HG03135 (cell line): ENCODE results near the gene PCDHGB5.
A peak's percentile ranks its signal among the peaks of the same experiment; 100 is the strongest.
"Not testable (repeated sequence)": the region's sequence is repeated elsewhere in the genome, so short reads cannot be mapped to it uniquely, and the experiment has no call there.

Experiments
- ATAC-seq: cut with Tn5 transposase; IDR thresholded peaks from one replicate; pipeline ENCODE4 v1.9.1; 2021; ENCODE audit warnings: mild to moderate bottlenecking, moderate library complexity; ENCODE audit not compliant: unreplicated experiment

The PCDHGB5 gene

DNA sequence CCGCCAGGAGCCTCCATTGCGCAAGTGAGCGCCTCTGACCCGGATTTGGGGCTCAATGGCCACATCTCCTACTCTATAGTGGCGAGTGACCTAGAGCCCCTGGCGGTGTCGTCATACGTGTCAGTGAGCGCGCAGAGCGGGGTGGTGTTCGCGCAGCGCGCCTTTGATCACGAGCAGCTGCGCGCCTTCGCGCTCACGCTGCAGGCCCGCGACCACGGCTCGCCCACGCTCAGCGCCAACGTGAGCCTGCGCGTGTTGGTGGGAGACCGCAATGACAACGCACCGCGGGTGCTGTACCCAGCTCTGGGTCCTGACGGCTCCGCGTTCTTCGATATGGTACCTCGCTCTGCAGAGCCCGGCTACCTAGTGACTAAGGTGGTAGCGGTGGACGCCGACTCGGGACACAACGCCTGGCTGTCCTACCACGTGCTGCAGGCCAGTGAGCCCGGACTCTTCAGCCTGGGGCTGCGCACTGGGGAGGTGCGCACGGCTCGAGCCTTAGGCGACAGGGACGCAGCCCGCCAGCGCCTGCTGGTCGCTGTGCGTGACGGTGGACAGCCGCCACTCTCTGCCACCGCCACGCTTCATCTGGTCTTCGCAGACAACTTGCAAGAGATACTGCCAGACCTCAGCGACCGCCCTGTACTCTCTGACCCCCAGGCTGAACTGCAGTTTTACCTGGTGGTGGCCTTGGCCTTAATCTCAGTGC lies 12.0 kb downstream of the PCDHGB5 start:
- ATAC-seq, result no peak

DNA sequence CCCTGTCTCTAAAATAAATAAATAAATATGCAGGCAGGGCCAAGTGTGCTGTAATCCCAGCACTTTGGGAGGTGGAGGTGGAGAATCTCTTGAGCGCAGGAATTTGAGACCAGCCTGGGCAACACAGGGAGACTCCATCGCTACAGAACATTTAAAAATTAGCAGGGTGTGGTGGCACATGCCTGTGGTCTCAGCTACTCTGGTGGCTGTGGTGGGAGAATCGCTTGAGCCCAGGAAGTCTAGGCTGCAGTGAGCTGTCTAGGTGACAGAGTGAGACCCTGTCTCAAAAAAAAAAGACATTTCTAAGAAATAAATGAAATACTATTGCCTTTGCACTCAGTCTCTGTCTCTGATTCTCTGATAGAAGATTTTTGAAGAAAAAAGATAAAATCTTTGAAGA lies 13.8 kb downstream of the PCDHGB5 start:
- ATAC-seq, result no peak

DNA sequence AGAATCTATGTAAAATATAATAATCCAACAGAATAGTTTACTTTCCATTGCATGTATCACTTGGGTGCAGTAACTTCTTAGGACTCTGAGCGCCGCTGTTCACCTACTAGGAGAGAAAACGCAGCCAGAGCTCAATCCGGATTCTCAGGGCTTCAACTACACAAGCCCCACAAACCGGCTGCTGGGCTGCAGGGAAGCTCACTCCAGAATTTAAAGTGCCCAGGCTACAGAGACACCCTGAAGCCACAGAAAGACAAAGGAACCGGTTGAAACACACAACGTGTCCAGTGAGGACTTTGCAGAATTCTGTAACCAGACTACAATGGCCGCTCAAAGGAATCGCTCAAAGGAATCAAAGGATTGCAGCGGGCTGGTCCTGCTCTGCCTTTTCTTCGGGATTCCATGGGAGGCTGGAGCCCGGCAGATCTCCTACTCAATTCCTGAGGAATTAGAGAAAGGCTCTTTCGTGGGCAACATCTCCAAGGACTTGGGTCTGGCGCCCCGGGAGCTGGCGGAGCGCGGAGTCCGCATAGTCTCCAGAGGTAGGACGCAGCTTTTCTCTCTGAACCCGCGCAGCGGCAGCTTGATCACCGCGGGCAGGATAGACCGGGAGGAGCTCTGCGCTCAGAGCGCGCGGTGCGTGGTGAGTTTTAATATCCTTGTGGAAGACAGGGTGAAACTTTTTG lies 15.2 kb downstream of the PCDHGB5 start, which contains the start of gene PCDHGA10:
Gene PCDHGA10 (plus strand): TSS at position 134 of the 686 bp plus-strand sequence. CDS start 189 bp downstream, at position 323.
- ATAC-seq, result peak; percentile 63

DNA sequence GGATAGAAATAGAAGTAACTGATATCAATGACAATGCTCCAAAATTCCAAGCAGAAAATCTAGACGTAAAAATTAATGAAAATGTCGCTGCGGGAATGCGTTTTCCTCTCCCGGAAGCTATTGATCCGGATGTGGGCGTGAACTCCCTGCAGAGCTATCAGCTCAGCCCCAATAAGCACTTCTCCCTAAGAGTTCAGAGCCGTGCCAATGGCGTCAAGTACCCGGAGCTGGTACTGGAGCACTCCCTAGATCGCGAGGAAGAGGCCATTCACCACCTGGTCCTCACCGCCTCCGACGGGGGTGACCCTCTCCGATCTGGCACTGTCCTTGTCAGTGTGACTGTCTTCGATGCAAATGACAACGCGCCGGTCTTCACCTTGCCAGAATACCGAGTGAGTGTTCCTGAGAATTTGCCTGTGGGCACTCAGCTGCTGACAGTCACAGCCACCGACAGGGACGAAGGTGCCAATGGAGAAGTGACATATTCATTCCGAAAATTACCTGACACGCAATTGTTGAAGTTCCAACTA lies 15.9 kb downstream of the PCDHGB5 start:
- no peak for ATAC-seq

DNA sequence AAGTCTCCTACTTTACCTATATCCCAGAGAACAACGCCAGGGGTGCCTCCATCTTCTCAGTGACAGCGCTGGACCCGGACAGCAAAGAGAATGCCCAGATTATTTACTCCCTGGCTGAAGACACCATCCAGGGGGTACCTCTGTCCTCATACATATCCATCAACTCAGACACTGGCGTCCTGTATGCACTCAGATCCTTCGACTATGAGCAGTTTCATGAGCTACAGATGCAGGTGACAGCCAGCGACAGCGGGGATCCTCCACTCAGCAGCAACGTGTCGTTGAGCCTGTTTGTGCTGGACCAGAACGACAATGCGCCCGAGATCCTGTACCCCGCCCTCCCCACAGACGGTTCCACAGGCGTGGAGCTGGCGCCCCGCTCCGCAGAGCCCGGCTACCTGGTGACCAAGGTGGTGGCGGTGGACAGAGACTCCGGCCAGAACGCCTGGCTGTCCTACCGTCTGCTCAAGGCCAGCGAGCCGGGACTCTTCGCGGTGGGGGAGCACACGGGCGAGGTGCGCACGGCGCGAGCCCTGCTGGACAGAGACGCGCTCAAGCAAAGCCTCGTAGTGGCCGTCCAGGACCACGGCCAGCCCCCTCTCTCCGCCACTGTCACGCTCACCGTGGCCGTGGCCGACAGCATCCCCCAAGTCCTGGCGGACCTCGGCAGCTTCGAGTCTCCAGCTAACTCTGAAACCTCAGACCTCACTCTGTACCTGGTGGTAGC lies 17.0 kb downstream of the PCDHGB5 start:
- not testable (repeated sequence) for ATAC-seq

DNA sequence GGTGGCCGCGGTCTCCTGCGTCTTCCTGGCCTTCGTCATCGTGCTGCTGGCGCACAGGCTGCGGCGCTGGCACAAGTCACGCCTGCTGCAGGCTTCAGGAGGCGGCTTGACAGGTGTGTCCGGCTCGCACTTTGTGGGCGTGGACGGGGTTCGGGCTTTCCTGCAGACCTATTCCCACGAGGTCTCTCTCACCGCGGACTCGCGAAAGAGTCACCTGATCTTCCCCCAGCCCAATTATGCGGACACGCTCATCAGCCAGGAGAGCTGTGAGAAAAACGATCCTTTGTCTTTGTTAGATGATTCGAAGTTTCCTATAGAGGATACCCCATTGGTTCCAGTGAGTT lies 17.5 kb downstream of the PCDHGB5 start:
- not testable (repeated sequence) for ATAC-seq

DNA sequence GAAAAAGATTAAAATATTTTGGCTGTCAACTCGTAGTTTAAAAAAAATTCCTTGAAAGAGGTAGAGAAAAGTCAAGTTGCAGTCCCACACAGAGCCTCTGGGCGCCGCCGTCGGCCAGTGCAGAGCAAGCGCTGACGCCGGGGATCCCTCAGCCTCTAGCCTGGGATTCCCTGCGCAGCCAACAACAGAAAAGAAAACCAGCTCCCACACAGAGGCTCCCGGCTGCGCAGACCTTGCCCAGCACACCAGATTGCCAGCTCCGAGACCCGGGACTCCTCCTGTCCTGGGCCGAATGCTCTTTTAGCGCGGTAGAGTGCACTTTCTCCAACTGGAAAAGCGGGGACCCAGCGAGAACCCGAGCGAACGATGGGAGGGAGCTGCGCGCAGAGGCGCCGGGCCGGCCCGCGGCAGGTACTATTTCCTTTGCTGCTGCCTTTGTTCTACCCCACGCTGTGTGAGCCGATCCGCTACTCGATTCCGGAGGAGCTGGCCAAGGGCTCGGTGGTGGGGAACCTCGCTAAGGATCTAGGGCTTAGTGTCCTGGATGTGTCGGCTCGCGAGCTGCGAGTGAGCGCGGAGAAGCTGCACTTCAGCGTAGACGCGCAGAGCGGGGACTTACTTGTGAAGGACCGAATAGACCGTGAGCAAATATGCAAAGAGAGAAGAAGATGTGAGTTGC lies 19.9 kb downstream of the PCDHGB5 start, which contains the start of gene PCDHGB7:
Gene PCDHGB7 (plus strand): TSS at position 184 of the 679 bp plus-strand sequence. CDS start 183 bp downstream, at position 367.
- peak; percentile 81 for ATAC-seq

DNA sequence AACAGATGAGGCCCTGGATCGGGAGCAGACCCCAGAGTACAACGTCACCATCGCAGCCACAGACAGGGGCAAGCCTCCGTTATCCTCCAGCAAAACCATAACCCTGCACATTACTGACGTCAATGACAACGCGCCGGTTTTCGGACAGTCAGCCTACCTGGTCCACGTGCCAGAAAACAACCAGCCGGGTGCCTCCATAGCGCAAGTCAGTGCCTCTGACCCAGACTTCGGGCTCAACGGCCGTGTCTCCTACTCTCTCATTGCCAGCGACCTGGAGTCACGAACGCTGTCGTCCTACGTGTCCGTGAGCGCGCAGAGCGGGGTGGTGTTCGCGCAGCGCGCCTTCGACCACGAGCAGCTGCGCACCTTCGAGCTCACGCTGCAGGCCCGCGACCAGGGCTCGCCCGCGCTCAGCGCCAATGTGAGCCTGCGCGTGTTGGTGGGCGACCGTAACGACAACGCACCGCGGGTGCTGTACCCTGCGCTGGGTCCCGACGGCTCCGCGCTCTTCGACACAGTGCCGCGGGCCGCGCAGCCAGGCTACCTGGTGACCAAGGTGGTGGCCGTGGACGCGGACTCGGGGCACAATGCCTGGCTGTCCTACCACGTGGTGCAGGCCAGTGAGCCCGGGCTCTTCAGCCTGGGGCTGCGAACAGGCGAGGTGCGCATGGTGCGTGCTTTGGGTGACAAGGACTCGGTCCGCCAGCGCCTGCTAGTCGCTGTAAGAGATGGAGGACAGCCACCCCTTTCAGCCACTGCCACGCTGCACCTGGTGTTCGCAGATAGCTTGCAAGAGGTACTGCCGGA lies 21.5 kb downstream of the PCDHGB5 start:
- no peak for ATAC-seq

DNA sequence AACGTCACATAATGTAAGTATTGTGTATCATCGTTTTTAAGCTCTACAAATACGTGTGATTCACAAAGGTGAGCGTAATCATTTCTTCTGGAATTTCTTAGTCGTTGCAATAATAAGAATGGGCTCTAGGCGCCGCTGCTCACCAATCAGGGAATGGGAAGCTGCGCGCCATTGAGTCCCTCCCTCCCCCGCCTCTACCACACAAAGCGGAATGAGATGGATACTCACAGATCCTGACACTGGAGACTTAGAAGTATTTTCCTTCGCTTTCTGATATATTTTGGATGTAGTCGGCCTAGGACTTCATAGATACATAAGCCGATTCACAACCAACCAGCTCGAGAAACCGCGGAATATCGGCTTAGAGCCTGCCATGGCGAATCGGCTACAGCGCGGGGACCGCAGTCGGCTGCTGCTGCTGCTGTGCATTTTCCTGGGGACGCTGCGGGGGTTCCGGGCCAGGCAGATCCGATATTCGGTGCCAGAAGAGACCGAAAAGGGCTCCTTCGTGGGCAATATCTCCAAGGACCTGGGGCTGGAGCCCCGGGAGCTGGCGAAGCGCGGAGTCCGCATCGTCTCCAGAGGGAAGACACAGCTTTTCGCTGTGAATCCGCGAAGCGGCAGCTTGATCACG lies 23.2 kb downstream of the PCDHGB5 start, which contains the start of gene PCDHGA11:
Gene PCDHGA11 (plus strand): TSS at position 197 of the 634 bp plus-strand sequence. CDS start 177 bp downstream, at position 374.
- no peak for ATAC-seq

DNA sequence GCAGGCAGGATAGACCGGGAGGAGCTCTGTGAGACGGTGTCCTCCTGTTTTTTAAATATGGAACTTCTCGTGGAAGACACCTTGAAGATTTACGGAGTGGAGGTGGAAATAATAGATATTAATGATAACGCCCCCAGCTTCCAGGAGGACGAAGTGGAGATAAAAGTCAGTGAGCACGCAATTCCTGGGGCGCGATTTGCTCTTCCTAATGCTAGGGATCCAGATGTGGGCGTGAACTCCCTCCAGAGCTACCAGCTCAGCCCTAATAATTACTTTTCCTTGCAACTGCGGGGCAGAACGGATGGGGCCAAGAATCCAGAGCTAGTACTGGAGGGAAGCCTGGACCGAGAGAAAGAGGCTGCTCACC lies 23.7 kb downstream of the PCDHGB5 start:
- ATAC-seq, result no peak

DNA sequence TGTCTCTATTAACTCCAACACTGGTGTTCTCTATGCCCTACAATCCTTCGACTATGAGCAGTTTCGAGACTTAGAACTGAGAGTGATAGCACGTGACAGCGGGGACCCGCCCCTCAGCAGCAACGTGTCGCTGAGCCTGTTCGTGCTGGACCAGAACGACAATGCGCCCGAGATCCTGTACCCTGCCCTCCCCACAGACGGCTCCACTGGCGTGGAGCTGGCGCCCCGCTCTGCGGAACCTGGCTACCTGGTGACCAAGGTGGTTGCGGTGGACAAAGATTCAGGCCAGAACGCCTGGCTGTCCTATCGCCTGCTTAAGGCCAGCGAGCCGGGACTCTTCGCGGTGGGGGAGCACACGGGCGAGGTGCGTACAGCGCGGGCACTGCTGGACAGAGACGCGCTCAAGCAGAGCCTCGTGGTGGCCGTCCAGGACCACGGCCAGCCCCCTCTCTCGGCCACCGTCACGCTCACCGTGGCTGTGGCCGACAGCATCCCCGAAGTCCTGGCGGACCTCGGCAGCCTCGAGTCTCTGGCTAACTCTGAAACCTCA lies 25.1 kb downstream of the PCDHGB5 start:
- no peak for ATAC-seq

DNA sequence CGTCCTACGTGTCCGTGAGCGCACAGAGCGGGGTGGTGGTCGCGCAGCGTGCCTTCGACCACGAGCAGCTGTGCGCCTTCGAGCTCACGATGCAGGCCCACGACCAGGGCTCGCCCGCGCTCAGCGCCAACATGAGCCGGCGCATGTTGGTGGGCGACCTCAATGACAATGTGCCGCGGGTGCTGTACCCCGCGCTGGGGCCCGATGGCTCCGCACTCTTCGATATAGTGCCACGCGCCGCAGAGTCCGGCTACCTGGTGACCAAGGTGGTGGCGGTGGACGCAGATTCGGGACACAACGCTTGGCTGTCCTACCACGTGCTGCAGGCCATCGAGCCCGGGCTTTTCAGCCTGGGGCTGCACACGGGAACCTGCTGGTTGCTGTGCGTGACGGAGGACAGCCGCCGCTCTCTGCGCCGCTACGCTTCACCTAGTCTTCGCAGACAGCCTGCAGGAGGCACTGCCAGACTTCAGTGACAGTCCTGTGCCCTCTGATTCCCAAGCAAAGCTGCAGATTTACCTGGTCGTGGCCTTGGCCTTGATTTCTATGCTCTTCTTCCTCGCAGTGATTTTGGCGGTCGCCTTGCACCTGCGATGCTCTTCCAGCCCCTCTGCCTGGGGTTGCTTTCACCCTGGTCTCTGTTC lies 30.2 kb downstream of the PCDHGB5 start:
- no peak for ATAC-seq

DNA sequence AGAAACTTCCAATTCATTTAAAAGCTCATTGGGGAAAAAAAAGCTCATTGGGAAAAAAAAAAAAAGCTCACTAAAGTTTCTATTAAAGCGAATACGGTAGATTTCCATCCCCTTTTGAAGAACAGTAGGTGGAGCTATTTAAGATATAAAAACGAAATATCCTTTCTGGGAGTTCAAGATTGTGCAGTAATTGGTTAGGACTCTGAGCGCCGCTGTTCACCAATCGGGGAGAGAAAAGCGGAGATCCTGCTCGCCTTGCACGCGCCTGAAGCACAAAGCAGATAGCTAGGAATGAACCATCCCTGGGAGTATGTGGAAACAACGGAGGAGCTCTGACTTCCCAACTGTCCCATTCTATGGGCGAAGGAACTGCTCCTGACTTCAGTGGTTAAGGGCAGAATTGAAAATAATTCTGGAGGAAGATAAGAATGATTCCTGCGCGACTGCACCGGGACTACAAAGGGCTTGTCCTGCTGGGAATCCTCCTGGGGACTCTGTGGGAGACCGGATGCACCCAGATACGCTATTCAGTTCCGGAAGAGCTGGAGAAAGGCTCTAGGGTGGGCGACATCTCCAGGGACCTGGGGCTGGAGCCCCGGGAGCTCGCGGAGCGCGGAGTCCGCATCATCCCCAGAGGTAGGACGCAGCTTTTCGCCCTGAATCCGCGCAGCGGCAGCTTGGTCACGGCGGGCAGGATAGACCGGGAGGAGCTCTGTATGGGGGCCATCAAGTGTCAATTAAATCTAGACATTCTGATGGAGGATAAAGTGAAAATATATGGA lies 32.8 kb downstream of the PCDHGB5 start, which contains the start of gene PCDHGA12:
Gene PCDHGA12 (plus strand): TSS at position 176 of the 782 bp plus-strand sequence. CDS start 253 bp downstream, at position 429.
- ATAC-seq, result peak; percentile 73

DNA sequence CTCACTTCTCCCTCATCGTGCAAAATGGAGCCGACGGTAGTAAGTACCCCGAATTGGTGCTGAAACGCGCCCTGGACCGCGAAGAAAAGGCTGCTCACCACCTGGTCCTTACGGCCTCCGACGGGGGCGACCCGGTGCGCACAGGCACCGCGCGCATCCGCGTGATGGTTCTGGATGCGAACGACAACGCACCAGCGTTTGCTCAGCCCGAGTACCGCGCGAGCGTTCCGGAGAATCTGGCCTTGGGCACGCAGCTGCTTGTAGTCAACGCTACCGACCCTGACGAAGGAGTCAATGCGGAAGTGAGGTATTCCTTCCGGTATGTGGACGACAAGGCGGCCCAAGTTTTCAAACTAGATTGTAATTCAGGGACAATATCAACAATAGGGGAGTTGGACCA lies 33.5 kb downstream of the PCDHGB5 start:
- peak; percentile 53 for ATAC-seq

DNA sequence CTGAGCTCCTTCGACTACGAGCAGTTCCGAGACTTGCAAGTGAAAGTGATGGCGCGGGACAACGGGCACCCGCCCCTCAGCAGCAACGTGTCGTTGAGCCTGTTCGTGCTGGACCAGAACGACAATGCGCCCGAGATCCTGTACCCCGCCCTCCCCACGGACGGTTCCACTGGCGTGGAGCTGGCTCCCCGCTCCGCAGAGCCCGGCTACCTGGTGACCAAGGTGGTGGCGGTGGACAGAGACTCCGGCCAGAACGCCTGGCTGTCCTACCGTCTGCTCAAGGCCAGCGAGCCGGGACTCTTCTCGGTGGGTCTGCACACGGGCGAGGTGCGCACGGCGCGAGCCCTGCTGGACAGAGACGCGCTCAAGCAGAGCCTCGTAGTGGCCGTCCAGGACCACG lies 34.6 kb downstream of the PCDHGB5 start:
- ATAC-seq, result not testable (repeated sequence)

DNA sequence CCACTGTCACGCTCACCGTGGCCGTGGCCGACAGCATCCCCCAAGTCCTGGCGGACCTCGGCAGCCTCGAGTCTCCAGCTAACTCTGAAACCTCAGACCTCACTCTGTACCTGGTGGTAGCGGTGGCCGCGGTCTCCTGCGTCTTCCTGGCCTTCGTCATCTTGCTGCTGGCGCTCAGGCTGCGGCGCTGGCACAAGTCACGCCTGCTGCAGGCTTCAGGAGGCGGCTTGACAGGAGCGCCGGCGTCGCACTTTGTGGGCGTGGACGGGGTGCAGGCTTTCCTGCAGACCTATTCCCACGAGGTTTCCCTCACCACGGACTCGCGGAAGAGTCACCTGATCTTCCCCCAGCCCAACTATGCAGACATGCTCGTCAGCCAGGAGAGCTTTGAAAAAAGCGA lies 35.0 kb downstream of the PCDHGB5 start:
- ATAC-seq, result not testable (repeated sequence)

DNA sequence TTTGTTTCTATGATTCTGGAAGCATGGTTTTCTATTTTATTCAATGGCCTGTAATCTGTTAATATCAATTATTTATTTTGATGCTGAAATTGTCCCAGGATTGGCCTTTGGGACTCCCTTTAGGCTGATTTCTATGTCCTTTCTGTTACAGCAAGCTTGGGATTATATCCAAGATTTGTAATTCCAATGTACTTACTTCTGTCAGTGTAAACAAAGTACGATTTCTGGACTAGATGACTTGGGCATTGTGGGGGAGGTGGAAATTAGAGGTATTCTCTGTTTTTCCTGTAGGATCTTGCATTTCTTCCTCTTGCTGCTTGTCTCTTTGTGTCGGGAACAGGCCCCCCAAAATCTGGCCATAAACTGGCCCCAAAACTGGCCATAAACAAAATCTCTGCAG lies 36.3 kb downstream of the PCDHGB5 start:
- no peak for ATAC-seq

DNA sequence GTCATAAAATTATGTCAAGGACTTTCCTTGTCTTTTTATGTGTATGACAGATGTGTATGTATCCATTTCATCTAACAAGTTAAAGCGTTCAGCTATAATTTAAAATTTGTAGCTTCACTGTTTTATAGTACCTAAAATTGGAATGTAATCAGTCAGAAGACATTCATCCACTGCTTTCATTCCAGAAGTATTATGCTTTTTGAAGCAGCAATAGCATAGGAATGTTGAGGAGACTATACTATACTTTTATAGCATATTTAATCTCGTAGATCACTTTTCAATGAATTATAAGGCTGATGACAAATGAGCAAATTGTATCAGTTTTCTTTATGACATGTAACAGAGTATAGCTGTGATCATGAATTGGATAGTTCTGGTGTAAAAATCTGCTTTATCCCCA lies 39.5 kb downstream of the PCDHGB5 start:
- no peak for ATAC-seq
